HG03575 (cell line): ENCODE data around the gene HCRTR1.

Experiments used
- ATAC-seq: cut with Tn5 transposase; IDR thresholded peaks from one replicate; pipeline ENCODE4 v1.9.1; 2021; ENCODE audit not compliant: unreplicated experiment, insufficient number of reproducible peaks, low FRiP score; ENCODE audit errors: extremely low read depth

Gene HCRTR1

DNA sequence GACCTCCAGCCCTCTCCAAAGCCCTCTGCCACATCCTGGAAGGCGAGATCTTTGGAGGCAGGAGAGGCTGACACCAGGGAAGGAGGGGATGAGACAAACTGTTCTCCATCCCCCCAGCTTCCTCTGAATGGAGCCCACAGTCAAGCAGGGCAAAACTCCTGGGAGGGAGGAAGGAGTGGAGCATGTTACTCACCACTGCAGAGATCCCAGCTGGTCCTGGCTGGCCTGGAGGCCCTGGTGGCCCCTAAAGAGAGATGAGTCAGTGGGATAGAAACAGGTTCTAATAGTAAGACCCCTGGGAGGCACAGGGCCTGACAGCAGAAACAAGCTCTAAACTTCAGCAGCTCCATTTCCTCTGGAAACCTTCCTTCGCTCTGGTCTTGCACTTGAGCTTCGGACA lies 41.2 kb downstream of the HCRTR1 start:
- ATAC-seq: no peak

DNA sequence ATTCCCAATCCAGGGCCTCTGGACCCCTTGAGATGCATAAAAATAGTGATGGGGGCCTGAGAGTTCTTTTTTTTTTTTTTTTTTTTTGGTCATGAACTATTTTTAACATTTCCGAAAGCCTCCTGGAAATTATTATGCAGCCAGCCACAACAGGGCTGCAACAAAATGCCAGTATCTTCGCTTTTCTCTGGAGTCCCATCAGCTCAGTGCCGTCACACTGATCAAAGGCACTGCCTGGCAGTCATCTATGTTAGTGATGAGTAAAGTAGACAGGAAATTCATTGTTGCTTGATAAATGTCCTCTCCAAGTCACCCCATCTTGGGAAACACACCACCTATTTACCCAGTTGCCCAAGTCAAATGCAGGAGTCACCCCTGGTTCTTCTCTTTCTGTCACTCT lies 42.4 kb downstream of the HCRTR1 start:
- ATAC-seq: no peak

DNA sequence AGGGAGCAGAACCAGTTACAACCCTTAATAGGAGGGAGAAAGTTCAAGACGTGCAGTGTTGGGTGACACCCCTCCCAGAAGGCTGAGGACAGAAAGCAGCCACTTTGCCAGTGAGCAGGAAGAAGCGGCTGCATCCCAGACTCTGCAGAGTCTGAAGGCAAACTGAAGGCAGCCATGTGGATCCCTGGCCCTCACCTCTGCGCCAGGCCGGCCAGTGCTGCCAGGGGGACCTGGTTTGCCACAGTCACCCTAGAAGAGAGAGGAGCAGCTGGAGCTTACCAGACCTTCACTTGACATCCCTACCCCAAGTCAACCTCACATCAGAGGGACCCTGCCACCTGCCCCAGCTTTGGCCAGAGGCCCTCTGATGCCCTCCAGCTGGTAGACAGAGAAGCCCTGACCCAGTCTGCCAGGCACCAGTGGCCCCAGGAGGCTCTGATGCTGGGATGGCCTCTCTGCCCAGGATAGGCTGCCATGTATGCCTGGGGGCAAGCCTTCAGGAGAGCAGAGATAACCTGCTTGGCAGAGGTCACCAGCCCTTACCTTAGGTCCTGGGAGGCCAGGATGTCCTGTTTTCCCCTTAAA lies 43.5 kb downstream of the HCRTR1 start:
- no peak for ATAC-seq

DNA sequence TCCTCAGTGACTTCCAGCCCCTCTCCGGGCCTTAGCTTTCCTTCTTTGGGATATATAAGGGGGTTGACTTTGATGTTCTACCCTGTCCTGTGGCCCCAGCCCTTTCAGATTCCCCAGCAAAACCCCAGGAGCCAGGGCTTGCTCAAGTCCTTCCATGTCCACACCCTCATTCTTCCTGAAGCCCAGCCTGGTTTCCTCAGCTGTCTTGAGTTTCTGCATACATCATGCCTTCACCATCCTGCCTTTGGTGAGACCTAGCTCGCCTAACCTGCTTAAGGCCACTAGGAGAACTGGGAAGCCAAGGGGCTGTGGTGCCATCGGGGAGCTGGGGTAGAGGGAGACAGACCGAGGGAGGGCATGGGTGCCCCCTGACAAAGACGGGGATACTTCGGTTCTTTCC lies 44.4 kb downstream of the HCRTR1 start:
- no peak for ATAC-seq

DNA sequence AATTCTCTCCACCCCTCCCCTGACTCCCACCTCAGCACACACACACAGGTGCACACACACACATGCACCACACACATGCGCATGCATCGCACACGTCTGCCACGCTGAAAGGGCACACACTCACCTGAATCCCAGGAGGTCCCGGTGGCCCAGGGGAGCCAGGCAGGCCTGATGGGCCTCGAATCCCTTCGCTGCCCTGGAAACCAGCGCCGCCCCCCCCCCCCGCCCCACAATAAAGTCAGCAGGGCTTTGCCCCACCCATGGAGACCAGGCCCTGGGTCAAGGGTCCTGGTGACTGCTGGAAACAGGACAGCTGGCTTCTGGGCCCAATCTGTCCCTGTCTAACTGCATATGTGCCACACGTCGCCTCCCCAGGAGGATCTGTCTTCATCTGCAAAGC lies 45.0 kb downstream of the HCRTR1 start:
- ATAC-seq: no peak

DNA sequence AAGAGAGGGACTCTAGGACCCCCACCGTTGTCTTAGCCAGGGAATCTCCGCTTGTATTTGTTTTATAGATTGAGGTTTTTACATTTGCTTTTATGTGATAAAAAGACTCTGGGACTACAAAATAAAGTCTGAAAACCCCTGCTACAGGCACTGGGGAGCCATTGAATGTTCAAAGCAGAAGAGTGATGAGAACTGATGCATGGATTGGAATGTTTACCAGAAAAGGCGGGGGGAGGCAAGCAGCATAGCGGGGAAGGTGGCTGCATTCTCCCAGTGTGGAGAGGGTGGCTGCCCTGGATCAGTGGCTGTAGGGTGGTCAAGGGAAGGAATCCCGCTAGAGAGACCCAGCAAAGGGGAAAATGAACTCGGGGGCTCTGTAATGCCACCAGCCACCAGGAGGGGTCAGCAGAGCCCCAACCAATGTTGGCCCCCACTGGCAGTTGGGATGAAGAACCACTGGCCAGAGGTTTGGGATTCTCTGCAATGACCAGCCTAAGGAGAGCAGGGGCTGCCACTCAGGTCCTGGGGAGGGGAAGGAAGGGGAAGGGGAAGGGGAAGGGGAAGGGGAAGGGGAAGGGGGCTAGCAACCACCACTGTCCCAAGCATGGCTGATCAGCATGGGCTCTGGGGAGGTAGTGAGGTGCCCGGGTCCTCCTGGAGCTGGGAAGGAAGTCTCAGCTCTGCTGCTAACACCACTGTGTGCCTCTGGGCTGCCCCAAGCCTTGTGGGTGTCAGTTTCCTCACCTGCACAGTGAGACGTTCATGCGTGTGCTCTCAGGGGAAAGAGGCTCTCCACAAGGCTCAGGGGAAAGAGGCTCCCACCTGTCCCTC lies 46.3 kb downstream of the HCRTR1 start:
- ATAC-seq: no peak

DNA sequence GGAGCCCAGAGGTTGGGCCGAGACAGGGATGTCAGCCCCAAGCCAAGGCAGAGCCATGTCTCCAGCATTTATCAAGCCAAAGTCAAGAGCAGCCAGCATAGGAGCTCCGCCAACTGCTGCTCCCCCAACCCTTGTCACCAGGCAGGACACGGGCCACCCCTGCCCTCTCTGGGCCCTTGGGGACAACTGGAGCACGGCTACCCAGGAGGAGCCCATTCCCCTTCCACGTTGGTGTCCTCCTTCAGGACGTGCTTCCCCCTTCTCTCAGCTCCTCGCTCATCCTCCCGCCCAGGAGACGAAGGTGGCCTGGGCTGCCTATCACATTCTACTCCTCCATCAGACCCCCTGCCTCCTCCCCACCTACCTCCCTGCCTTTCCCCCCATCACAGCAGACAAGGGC lies 47.0 kb downstream of the HCRTR1 start:
- ATAC-seq: no peak

DNA sequence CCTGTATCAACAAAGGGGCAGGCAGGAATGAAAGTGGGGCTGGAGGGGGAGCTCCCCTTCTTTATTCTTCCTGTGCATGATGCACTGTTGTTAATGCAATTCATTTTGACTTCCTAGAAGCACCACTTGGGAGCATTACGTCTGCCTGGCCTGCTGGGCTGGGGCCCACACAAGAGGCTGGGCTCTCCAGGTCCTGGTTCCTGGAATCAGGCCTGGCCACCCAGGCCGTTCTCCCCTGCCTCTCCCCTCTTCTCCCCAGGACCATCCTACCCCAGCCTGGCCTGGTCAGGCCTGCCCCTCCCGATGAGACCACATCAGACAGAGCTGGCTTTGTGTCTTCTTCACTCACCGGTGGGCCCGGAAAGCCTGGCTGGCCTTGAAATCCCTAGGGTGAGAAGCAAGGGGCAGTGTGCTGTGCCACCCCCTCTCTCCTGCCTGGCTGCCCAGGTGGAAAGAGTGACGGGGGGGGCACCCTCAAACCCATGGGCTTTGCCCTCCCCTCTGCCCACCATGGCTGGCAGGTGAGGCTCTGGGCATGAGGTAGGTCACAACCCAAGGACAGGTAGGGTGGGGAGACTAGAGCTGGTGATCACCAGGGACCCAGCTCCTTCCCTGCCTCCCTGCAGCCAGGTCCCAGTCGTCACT lies 47.9 kb downstream of the HCRTR1 start:
- ATAC-seq: no peak

DNA sequence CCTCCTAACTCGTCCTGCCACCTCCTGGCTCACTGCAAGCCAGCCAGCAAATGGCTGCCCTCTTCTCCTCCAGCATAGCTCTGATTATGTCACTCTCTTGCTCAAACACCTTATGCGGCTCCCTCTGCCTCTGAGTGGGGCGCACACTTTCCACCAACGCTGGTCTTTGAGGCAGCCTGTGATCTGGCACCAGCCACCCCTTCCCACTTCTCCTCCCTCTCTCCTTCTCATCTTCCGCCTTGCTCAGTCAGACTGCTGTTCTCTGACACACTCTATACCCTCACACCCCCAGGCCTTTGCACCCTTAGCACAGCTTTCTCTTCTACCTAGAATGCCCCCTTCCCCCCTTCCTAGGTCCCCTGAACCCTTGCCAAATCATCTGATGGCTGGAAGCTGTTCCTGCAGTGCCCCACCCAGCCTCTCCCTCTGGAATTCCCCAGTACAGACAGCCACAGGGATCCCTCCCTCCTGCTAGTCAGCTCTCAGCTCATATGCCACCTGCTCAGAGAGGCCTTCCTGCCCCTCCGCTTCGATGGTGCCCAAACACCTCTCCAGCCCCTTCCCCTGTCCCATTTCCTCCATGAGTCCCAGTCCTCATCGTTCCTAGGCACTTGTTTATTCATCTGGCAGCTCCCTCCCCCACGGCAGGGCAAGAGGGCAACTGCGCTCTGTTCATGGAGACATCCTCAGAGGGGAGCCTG lies 48.9 kb downstream of the HCRTR1 start:
- ATAC-seq: no peak

DNA sequence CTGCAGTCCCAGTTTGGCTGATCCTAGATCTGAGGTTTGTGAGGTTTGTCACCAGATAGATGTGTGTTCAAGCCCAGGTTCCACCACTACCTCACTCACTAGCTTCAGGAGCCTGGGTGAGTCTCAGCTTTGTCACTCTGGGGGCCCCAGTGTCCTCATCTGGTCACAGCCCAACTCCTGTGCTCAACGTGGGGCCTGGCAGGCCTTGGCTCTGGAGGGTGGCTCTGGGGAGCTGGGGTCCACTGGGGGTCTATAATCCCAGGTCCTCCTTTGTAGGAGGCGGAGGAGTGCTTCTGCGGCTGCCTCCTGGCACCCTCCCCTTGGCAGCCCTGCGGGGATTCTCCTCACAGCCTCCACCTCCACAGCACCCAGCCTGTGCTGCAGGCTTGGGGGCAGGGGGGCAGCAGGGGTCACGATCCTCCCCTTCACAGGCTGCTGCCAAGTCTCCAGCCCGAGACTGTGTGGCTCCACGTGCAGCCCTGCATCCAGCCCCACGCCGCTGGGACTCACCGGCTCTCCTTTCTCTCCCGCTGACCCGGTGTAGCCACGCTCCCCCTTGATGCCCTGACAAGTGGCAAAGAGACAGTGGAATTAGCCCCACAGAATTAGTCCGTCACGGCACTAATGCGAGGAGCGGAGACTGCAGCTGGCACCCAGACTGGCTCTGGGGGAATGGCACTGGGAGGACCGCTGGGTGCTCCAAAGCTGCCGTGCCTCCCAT lies 49.7 kb downstream of the HCRTR1 start:
- ATAC-seq: no peak

DNA sequence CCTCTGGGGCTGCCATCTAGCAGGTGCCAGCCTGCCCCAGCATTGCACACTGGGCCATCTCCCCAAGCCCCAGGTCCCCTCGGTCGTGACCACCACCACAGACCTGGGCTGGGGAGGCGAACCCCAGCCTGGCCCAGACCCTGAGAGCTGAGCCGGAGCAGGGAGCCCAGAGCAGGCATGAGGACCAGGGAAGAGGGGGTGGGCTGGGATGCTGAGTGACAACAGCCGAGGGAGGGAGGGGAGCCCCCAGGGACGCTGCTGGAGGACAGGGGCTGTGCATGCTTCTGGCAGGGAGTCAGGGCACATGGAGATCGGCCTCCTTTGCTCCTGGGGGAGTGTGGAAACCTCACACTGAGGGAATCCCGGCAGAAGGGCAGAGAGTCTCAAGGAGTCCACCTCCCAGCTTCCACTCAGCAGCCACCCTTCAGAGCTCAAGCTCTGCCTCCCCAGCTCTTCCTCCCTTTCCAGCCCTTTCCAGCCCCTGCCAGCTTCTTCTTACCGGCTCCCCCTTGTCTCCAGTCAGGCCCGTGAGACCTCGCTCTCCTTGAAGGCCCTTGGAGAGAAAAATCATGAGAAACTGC lies 50.9 kb downstream of the HCRTR1 start:
- ATAC-seq: no peak

DNA sequence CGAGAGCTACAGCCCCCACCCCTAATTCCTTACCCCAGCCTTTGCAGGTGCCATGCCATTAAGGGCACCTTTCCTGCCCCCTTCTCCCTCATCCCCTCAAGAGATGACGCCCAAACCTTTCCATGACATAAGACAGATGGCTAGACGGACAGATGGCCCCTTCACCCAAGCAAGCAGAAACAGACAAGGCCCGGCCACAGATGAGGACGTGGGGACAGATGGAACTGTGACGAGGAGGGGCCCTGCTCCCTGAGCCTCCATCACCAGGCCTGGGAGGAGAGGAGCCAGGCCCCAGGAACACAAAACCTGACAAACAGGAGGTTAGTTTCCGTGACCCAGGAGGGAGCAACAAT lies 51.9 kb downstream of the HCRTR1 start:
- ATAC-seq: no peak

DNA sequence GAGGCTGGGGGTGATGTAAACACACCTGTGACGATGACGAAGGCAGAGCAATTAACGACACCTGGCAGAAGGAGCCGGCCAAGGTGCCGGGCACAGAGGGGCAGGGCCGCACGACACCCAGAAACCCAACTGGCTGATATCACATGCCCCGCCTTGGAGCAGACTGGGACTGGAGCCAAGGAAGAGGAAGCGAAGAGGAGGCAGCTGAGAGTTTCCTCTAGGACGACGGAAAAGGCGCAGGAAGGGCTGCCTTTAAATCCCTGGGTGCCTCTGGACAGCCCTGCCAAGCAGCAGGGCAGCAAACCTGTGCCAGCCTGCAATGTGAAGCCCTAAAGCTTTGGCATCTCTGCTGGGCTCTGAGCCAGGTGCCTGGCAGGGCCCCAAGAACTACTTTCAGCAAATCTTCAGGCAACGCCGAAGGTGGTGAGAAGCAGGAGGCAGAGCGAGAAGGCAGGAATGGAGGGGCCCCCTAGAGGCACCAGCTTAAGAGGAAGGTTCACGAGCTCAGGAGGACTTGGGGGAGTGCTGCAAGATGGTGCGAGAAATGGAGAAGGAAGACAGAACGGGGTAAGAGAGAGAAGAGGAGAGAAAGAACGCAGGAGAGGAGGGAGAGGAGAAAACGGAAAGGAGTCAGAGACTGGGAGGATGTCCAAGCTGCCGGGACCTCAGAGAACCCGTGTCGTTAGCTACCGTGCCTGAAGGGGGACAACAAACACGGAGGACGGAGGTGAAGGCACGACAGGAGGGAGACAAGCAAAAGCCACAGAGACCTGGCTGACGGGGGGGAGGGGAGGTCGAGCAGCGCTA lies 52.5 kb downstream of the HCRTR1 start:
- no peak for ATAC-seq

DNA sequence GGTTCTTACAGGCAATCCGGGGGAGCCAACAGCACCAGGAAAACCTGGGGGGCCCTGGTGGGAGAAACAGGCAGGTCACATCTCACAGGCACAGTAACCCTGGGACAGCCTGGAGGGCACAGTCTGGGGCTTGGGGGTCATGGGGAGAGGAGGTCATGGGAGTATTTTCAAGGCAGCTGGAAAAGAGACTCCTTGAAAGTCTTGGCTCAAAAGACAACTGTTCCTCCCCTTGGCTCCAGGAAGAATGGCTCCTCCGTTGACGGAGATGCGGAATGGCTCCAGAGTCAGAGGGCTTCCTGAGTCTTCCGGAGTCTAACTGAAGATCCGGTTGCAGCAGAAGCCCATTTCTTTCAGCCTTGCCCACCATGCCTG lies 53.1 kb downstream of the HCRTR1 start:
- no peak for ATAC-seq

DNA sequence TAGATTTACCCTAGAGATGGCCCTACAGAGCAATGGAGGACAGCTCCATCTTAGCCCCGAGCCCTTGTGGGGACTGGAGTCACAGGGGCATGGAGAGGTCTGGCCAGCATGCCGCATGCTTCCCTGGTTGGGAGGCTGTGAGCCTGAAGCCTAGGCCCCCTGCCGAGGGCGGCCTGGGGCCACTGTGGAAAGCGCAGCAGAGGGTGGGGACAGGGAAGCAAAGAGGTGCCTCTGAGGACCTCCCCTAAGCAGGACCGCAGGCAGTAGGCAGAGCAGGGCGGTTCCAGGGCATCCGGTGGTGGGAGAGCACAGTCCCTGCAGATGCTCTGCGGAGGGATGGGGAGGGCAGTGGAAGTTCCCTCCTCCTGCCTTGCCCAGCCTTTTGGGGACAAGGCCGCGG lies 53.7 kb downstream of the HCRTR1 start:
- ATAC-seq: no peak

DNA sequence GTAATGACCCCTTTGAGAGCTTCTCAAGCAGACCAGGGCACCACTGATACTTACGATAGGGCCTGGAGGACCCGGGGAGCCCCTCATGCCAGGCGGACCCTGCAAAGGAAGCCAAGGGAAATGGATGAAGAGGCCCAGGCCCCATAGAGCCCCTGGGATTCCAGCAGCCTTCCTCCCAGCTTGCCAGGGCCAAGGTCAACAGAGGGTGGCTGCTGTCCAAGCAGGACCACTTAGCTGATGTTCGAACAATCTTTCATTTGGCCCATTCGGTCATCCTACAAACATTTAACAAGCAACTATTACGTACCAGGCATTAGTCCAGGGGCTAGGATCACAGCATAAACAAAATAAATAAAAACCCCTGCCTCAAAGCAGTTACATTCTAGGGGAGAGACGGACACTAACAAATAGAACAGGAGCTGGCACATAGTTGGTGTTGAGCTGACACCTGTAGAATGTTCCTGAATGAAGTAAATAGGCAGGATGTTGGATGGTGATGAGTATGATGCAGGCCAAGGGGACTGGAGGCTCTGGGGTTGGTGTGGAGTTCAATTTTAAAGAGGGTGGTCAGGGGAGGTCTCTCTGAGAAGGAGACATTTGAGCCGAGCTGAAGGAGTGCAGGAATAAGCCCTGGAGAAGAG lies 54.2 kb downstream of the HCRTR1 start:
- ATAC-seq: no peak

DNA sequence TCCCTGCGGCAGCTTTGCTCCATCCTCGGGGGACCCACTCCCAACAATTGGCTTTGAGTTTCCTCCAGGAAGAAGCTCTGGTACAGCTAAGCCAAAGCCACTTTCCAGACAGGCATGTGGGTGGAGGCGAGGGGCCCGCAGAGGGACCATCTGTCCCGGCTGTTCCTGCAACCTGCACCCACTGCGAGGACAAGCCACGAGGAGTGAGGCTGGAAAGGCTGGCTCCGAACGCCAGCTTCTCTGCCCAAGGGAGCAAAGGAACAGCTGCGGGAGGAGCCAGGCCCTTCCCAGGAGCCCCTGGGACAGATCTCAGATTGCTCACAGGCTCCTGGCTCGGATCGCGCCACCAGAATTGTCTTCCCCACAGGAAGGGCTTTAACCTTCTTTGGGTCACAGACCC lies 55.5 kb downstream of the HCRTR1 start:
- ATAC-seq: no peak

DNA sequence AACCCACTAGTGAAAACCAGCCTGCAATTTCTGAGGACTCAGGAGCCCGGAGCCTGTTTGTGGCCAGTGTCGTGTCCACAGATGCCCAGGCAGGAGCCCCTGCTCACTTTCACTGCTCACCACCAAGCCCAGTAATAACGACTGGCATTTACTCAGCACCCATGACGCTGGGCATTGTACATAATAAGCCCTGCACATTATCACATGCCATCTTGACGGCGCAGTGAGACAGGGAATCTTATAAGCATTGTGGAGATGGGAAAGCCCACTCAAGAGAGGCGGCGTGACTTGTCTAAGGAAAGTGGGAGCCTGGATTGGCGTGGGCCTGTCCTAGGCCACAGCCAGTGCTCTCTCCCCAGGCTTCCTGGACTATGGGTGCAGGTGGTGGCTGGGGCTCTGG lies 55.9 kb downstream of the HCRTR1 start:
- ATAC-seq: no peak
